Parathyroid adenoma (tissue), 2 donors: Measurements from ENCODE around the gene GPC5.

ENCODE experiments used
- H2AFZ ChIP-seq: fragments of 300-600 bp; sonication (generic); one replicate; pipeline ENCODE4 v1.7.0; 2017; ENCODE audit warnings: antibody characterized with exemption, mild to moderate bottlenecking
- H3K27ac ChIP-seq: fragments of 300-600 bp; sonication (generic); one replicate; pipeline ENCODE4 v1.7.0; 2017
- H3K27me3 ChIP-seq: fragments of 300-600 bp; sonication (generic); one replicate; pipeline ENCODE4 v1.7.0; 2017; ENCODE audit warnings: low read length; ENCODE audit not compliant: control insufficient read depth, insufficient read depth
- H3K36me3 ChIP-seq: fragments of 300-600 bp; sonication (generic); one replicate; pipeline ENCODE4 v1.7.0; 2017; ENCODE audit warnings: low read length; ENCODE audit not compliant: control insufficient read depth, insufficient read depth
- H3K4me1 ChIP-seq: fragments of 300-600 bp; sonication (generic); one replicate; pipeline ENCODE4 v1.7.0; 2017; ENCODE audit warnings: control low read depth
- H3K4me2 ChIP-seq: fragments of 300-600 bp; sonication (generic); one replicate; pipeline ENCODE4 v1.7.0; 2017; ENCODE audit warnings: low read length
- H3K4me3 ChIP-seq: fragments of 300-600 bp; sonication (generic); one replicate; pipeline ENCODE4 v1.7.0; 2017; ENCODE audit warnings: low read depth, low read length
- H3K79me2 ChIP-seq: fragments of 300-600 bp; sonication (generic); one replicate; pipeline ENCODE4 v1.7.0; 2017; ENCODE audit warnings: control low read depth
- H3K9ac ChIP-seq: fragments of 300-600 bp; sonication (generic); one replicate; pipeline ENCODE4 v1.7.0; 2017; ENCODE audit warnings: mild to moderate bottlenecking
- H3K9me3 ChIP-seq: fragments of 300-600 bp; sonication (generic); one replicate; pipeline ENCODE4 v1.7.0; 2017; ENCODE audit warnings: low read length; ENCODE audit not compliant: control insufficient read depth
- TF ChIP-seq, protein P1 (sequence below): fragments of 300-600 bp; sonication (generic); IDR thresholded peaks from one replicate; pipeline ENCODE4 v1.7.0; 2017; ENCODE audit warnings: antibody characterized with exemption, mild to moderate bottlenecking
- donor health status: primary hyperparathyroidism.

The GPC5 gene

GRCh38 chr13:92097337-92097903, 699.0 kb downstream of the GPC5 start:
- Histone ChIP-seq H3K4me3 (no peak overlapping the region), H3K79me2 (no peaks in the 10 kb centered on the region), H3K4me1 (no peaks in the 10 kb centered on the region), H3K4me2 (no peak overlapping the region), H2AFZ (no peak overlapping the region), H3K27ac (no peak overlapping the region), H3K36me3 (no peaks in the 10 kb centered on the region), H3K9me3 (no peaks in the 10 kb centered on the region), H3K27me3 (no peaks in the 10 kb centered on the region), H3K9ac (no peak overlapping the region)
- TF ChIP-seq, protein P1, sequence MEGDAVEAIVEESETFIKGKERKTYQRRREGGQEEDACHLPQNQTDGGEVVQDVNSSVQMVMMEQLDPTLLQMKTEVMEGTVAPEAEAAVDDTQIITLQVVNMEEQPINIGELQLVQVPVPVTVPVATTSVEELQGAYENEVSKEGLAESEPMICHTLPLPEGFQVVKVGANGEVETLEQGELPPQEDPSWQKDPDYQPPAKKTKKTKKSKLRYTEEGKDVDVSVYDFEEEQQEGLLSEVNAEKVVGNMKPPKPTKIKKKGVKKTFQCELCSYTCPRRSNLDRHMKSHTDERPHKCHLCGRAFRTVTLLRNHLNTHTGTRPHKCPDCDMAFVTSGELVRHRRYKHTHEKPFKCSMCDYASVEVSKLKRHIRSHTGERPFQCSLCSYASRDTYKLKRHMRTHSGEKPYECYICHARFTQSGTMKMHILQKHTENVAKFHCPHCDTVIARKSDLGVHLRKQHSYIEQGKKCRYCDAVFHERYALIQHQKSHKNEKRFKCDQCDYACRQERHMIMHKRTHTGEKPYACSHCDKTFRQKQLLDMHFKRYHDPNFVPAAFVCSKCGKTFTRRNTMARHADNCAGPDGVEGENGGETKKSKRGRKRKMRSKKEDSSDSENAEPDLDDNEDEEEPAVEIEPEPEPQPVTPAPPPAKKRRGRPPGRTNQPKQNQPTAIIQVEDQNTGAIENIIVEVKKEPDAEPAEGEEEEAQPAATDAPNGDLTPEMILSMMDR: no peak

DNA sequence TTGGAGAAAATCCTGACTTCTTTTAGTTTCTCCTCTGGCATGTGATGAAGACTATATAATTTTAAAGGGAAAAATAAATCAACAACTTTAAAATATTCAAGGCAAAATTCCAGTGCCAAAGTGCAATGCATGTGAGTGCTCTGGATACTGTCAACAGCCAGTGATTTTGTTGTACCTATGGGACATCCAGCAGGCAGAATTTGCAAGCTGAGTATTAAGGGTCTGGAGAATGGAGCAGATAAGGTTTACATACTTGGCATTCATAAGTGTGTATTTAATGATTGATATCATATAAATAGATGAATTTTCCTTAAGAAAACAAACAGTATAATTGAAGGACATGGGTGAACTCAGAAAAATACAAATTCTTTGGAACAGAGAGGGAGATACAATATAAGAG, 703.4 kb downstream of the GPC5 start:
- no peak overlapping the region for H3K4me3 ChIP-seq
- H2AFZ ChIP-seq: no peak overlapping the region
- H3K27me3 ChIP-seq: no peaks in the 10 kb centered on the region
- no peaks in the 10 kb centered on the region for H3K79me2 ChIP-seq
- no peaks in the 10 kb centered on the region for H3K4me1 ChIP-seq
- no peaks in the 10 kb centered on the region for H3K36me3 ChIP-seq
- no peak overlapping the region for H3K9ac ChIP-seq
- TF ChIP-seq, protein P1: no peak
- no peak overlapping the region for H3K4me2 ChIP-seq
- no peaks in the 10 kb centered on the region for H3K9me3 ChIP-seq
- no peak overlapping the region for H3K27ac ChIP-seq

DNA sequence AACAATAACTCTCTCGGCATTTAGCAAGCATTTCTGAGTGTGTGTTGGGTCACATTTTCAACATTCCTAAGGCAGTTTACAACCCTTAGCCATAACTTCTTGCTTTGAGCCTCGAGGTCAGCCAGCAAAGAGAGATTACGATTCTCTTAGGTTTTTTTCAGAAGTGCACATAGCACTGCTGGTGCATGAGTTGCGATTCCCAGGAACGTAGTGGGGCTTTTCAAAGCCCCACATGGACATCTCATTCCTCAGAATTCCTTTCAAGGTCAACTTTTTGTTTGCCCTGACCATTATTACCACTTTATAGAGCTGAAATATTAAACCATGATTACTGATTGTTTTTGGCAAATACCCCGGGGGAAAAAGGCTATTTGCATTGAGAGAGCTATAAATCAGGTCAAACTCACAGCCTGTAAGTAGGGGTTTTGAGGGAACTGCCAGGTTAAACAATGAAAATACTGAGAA, 705.3 kb downstream of the GPC5 start:
- Histone ChIP-seq H3K27me3 (no peaks in the 10 kb centered on the region), H3K4me2 (no peak overlapping the region), H2AFZ (no peak overlapping the region), H3K27ac (no peak overlapping the region), H3K79me2 (no peaks in the 10 kb centered on the region), H3K4me3 (no peak overlapping the region), H3K9me3 (no peaks in the 10 kb centered on the region), H3K9ac (no peak overlapping the region), H3K4me1 (no peaks in the 10 kb centered on the region), H3K36me3 (no peaks in the 10 kb centered on the region)
- TF ChIP-seq, protein P1: no peak

DNA sequence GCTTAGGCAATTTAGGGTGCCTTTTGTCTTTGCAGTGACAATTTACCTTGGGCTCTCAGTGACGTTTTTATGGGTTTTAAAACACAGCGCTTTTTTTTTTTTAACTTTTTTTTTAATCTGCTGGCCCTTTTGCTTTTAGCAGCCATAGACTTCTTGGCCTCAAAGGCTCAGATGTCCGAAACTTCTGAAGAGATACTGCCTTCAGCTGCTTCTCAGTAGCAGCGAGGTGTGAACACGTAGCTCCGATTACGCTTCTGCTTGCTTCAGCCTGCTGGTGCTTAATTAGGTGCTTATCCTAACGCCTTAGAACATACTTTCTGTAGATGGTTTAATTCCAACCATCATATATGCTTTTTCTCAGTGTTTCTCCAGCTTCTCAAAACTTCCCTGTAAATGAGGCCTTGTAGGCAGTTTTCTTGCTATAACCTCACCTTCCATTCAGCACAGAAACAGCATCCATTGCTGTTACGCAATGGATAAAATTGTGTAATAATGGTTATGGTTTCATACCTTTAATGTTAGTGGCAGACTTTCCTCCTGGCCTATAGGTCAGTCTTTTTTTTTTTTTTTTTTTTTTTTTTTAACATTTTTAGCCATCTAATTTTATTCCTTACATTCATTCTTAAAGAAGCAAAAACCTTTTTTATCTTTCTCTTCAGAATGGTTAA, 723.9 kb downstream of the GPC5 start:
- Histone ChIP-seq H3K4me1 (no peaks in the 10 kb centered on the region), H3K4me2 (no peak overlapping the region), H3K27ac (no peak overlapping the region), H3K27me3 (no peaks in the 10 kb centered on the region), H3K9me3 (no peaks in the 10 kb centered on the region), H3K4me3 (no peak overlapping the region), H2AFZ (no peak overlapping the region), H3K9ac (no peak overlapping the region), H3K79me2 (no peaks in the 10 kb centered on the region), H3K36me3 (no peaks in the 10 kb centered on the region)
- TF ChIP-seq, protein P1: no peak

- Histone ChIP-seq H3K27ac (no peak overlapping the region), H3K9me3 (no peaks in the 10 kb centered on the region), H3K9ac (no peak overlapping the region), H3K4me3 (no peak overlapping the region), H3K27me3 (no peaks in the 10 kb centered on the region), H3K4me2 (no peak overlapping the region), H2AFZ (no peak overlapping the region), H3K79me2 (no peaks in the 10 kb centered on the region), H3K36me3 (no peaks in the 10 kb centered on the region), H3K4me1 (no peaks in the 10 kb centered on the region)
- TF ChIP-seq, protein P1: no peak
Observed at GRCh38 chr13:92126399-92126798, 728.0 kb downstream of the GPC5 start.
